Activated CD4-positive, CD25-positive, alpha-beta regulatory T cell treated with anti-CD3 and anti-CD28 coated beads, Interleukin-2, amount 50 U/mL, for 24 hours (primary cell): ENCODE data around the gene PPP2R3B.
"Not testable (repeated sequence)": the region's sequence is repeated elsewhere in the genome, so short reads cannot be mapped to it uniquely, and the experiment has no call there.

Experiments used
- ATAC-seq, 2 donors: fragments of 150-1000 bp; cut with Tn5 transposase; one replicate each; pipeline ENCODE4 v1.10.0; 2021; ENCODE audit warnings: mild to moderate bottlenecking in 1 of 2, moderate library complexity in 1 of 2

PPP2R3B gene

GRCh38 chrX:336227-336626, 50.5 kb downstream of the PPP2R3B start:
- no peak for ATAC-seq

GRCh38 chrX:335758-336155, 51.0 kb downstream of the PPP2R3B start:
- ATAC-seq, result no peak

- ATAC-seq, result no peak
These were observed 51.5 kb downstream of the PPP2R3B start for GRCh38 chrX:334971-335757.

- no peak for ATAC-seq
These were observed 52.3 kb downstream of the PPP2R3B start for GRCh38 chrX:334331-334891.

GRCh38 chrX:333611-334311, 52.9 kb downstream of the PPP2R3B start:
- ATAC-seq, result no peak

- no peak for ATAC-seq
These were observed 53.6 kb downstream of the PPP2R3B start for GRCh38 chrX:332916-333610.

- no peak for ATAC-seq
These were observed 54.2 kb downstream of the PPP2R3B start for GRCh38 chrX:332496-332860.

GRCh38 chrX:331825-332495, 54.7 kb downstream of the PPP2R3B start:
- no peak for ATAC-seq

GRCh38 chrX:331151-331824, 55.4 kb downstream of the PPP2R3B start:
- peak; percentile 38 to 68 for ATAC-seq

- no peak for ATAC-seq
These were observed 56.0 kb downstream of the PPP2R3B start for GRCh38 chrX:330726-331150.

- ATAC-seq, result not testable (repeated sequence)
These were observed 56.5 kb downstream of the PPP2R3B start for GRCh38 chrX:330141-330725.

GRCh38 chrX:329291-329910, 57.3 kb downstream of the PPP2R3B start:
- no peak for ATAC-seq

- ATAC-seq, result no peak
These were observed 59.0 kb downstream of the PPP2R3B start for GRCh38 chrX:327660-328126.

- ATAC-seq, result not testable (repeated sequence)
These were observed 62.0 kb downstream of the PPP2R3B start for GRCh38 chrX:324664-325063.

GRCh38 chrX:323721-324628, 62.7 kb downstream of the PPP2R3B start:
- ATAC-seq, result peak in 1 of 2 donors; percentile 52

GRCh38 chrX:320126-320783, 66.5 kb downstream of the PPP2R3B start:
- no peak for ATAC-seq

GRCh38 chrX:319579-320125, 67.1 kb downstream of the PPP2R3B start:
- ATAC-seq, result no peak

- ATAC-seq, result peak; percentile 82 to 84
These were observed 67.7 kb downstream of the PPP2R3B start, which contains the start of gene GTPBP6 for GRCh38 chrX:318739-319578. Gene GTPBP6, minus strand, starts transcription at chrX:318796. Its CDS starts 9 bp downstream, at chrX:318787.
